Suppressor macrophage treated with lipopolysaccharide for 4 hours (primary cell): Measurements from ENCODE around the gene UQCRC1.

ENCODE experiments used
- DNase-seq: peaks from one replicate; pipeline ENCODE4 v3.0.0-alpha.2; 2020

UQCRC1 gene

DNA sequence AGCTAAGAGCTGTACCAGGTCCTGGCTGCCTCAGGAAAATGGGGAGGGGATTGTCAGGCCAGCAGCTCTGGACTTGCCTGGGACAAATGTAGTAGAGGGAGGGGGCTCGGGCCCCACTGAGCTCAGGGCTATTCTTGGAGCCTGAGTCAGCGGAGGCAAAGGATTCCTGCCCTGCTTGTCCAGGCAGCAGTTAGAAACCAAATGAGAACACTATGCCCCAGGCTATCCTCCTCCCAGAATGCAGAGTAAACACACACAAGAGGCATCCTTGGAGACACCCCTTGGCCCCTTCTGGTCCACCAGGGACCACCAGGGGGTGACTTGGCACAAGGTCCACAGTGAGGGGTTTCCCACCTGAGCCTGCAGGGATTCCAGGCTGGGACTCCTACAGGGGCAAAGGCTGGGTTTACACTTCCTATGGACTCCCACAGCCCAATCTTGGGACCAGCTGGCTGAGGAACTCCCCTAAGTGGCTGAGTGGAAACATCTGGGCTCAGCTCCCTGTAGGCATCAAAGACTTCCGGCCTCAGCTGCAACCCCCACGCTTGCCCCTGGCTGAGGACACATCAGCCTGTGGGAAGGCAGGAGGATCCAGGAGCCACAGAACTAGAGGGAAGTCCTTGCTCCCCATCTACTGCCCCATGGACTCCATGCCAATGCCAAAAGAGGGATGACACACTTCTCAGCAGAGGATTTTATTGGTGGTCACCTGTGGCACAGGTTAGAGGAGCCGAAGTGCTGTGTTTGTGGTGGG, 10.9 kb downstream of the UQCRC1 start:
- no peak for DNase-seq

DNA sequence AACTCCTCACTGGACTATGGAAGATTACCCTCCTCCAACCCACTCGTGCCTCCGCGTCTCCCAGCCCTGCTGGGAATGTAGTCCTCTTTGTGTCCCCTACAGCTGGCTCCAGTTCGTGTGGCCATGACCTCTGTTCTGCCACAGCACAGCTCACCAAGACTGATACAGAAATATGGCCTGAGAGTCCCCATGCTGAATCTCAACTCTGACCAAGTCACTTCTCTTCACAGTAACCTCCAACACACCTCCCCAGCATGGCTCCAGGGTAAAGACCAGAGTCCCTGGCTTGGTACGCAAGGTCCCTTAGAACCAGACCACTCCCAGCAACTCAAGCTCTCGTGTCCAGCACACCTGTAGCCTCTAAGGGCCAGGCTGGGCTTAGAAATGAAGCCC, 12.0 kb downstream of the UQCRC1 start:
- DNase-seq = no peak

DNA sequence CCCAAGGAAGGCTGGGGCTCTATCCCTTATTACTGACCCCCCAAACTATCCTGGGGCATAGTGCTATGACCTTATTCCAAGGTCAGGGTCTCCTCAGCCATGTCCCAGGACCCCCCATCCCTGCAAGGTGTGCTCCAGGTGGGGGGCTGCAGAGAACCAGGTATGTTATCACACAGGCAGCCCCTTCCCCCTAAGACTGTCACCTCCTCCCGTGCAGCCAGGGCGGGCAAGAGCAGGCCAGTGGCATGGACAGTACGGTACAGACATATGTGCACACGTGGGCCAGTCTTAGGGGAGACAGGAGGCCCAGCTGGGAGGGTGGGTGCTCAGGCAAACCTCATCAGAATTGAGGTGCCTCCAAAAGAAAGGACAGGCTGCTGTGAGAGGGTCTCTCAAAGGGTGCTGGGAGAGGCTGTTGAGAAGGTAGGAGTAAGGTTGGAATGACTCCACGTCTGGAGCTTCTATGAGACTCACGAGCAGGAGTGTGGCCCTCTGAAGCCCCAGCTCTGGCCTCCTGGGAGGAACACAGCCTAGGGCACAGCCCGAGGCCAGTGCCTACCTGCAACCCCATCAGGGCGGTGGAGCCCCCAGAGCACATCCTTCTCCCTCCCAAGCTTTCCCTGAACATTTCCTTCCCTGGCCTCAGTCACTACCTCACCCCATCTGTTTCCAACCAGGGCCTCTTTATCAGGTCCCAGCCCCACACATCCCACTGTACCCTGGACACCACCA, 12.6 kb downstream of the UQCRC1 start:
- DNase-seq = no peak

DNA sequence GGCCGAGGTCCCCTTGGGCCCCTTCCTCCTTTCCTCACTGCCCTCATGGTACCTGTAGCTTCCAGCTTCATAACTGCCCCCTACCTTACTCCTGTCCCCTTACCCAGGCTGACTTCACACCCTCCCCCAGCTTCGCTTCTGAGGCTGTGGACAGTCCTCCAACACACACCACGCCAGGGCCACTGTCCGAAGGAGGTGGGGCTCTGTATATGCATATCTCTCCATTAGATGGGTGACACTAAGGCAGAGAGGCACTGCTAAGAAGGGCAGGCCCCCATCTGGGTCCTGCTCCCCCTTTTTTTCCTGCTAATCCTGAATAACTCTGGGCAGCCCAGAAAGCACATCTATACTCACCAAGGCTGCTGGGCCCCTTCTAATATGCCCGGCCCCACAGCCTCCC, 13.3 kb downstream of the UQCRC1 start:
- DNase-seq = no peak

DNA sequence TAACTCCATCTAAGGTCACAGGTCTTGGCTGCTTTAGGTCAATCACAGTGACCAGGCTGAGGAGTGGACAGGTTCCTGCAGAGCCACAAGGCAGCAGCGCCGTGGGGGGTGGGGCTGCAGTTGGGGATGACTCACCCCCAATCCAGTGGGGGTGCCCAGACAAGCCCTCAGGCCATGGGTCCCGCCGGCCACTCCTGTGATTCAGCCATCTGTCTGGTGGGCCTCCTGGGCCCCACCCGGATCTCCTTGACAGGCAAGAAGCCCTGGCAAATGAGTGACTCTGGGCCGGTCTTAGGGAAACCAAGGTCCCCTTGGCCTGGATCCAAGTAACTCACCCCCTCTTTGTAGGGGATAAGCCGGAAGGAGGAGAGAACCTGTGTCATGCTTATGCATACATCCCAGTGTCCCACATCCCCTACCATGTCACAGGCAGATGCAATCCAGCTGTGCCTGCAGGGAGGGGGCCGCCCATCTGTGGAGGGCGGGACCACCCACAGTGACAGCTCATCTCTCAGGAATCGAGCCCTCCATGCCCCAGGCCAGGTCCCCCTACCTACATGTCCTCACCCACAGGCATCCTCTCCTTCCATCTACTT, 13.8 kb downstream of the UQCRC1 start:
- DNase-seq = peak; percentile 21

DNA sequence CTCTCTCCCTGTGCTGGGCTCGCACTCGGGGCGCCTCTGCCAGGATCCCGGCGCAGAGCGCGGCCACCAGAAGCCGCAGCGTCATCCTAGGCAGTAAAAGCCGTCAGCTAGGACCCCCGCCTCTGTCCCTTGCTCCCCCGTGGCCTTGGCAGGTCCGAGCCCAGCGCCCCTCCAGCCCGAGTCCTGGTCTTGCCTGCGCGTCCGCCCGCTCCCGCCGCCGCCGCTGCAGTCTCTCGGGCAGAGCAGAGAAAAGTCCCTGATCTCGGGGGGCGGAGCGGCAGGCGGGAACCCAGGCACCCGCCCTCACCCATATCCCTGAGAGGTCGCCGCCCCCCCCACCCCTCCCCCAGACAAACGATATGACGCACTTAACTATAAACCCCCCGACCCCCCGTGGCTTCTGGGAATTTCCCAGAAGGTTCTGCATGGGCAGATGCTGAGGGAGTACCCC, 14.3 kb downstream of the UQCRC1 start, which contains the start of gene COL7A1:
TSS of gene COL7A1 (minus strand) at position 255 of the 451 bp plus-strand sequence. CDS start at position 85, 170 bp downstream.
- DNase-seq = no peak

DNA sequence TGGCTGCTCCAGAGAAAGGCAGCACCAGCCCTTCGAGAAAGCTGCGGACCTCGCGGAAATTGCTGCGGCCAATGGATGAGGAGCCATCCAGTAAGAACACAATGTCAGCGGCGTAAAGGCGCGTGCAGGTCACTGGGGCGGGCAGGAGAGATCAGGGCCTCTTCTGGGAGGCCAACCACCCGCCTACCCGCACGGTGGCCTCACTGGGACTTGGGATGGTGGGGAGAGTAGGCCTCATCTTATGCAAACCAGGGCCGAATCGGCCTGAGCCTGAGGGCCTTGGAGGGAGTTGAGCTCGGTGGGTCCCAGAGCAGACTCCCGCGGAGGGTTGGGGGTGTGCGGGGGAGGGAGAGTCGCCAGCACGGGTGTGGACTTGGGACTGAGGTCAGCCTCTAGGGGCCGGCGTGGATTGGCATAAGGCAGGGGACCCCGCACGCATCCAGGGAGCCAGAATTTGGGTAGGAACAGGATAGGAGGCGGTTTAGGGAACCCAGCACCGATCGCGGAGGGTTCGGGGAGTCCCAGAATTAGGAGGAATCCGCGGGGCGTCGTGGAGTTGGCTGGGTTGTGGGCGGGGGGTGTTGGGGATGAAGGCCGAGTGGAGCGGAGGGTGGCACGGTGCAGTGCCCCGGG, 14.9 kb downstream of the UQCRC1 start:
- DNase-seq = no peak

DNA sequence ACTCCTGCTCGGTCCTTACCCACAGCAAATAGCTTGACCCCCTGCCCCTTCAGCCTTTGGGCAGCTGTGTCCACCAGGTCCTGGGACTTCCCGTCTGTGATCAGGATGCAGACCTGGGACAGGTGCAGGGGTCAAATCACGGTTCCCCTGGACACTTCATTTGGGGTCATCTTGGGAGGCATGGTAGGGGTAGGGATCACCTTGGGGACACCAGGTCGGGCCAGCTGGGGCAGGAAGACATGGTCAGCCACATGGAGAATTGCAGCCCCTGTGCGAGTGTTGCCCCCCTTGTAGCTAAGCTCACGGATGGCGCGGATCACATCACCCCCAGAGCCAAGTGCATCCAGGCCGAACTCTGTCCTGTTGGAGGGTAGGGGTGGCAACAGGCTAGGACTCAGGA, 16.1 kb downstream of the UQCRC1 start:
- DNase-seq = no peak

DNA sequence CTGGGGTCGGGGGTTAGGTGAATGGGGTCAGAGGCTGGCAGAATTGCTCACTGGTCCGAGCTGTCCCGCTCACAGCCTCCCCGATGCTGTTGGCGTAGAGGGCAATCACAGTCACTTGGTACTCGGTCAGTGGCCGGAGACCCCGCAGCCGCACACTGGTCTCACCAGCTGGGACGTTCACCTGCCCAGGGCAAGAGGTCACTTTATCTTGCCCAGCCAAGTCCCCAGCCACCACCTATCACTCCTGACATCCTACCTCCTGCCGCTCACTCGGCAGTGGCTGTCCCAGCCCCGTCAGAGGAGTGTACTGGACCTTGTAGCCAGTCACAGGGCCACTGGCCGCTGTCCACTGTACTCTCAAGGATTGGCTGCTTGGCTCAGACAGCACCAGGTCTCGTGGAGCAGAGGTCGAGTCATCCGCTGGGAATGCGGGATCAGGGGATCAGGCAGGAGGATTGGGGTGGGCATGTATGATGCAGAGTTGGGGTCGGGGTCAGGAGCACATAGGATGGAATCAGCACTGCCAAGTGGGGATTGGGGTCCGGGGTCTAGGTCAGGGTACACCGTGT, 16.8 kb downstream of the UQCRC1 start:
- DNase-seq = no peak

DNA sequence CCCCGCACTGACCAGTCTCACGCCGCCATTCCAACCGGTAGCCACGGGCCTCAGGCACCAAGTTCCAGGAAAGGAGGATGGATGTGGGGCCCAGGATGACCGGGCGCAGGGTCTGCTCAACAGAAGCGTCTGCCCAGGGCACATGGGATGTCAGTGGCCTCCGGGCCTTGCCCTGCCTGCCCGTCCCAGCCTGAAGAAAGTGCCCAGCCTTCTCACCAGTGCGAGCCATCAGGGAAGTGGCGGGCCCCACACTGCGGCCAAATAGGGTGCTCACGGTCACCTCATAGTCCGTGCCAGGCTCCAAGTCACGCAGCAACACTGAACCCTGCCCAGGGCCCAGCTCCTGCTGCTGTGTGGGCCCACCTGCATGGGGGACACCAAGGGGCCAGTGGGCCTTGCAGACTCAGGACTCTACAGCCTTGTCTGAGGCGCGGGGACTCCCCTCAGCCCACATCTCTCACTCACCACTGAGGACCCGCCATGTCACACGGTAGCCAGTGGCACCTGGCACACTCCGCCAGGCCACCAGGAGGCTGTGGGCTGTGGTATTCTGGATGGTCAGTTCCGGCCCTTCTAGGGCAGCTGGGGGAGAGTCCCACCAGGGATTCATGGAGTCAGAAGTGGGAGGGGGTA, 17.4 kb downstream of the UQCRC1 start:
- no peak for DNase-seq

DNA sequence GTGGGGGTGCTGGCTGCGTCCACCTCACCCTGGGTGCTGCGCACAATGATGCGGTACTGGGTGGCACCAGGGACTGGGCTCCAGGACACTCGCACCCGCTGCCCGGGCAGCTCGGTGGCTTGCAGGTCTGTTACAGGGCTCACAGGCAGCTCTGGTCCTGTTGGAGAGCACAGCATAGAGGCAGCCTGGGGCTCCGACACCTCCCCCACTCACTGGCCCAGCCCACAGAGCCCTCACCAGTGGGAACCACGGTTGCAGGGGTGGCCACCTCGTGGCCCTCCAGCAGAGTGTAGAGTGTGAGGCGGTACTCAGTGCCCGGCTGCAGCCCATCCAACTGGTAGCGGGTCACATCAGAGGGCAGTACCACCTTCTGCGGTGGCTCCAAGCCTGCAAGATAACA, 18.0 kb downstream of the UQCRC1 start:
- DNase-seq = no peak

DNA sequence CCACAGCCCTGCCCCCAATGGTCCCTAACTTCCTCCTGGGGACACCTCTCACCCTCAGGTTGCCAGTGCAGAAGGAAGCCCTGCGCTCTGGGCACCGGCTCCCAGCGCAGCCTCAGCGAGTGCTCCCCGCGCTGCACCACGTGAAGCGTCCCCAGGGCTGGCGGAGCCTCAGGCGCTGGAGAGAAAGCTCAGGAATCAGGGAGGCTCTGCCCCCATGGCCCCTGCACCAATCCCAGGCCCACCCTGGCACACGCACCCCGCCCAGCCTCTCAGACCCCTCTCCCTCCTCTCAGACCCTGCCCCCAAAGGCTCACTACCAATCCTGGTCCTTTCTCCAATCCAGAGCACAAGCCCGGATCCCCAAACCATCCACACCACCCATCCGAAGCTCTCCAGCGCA, 21.2 kb downstream of the UQCRC1 start:
- no peak for DNase-seq

DNA sequence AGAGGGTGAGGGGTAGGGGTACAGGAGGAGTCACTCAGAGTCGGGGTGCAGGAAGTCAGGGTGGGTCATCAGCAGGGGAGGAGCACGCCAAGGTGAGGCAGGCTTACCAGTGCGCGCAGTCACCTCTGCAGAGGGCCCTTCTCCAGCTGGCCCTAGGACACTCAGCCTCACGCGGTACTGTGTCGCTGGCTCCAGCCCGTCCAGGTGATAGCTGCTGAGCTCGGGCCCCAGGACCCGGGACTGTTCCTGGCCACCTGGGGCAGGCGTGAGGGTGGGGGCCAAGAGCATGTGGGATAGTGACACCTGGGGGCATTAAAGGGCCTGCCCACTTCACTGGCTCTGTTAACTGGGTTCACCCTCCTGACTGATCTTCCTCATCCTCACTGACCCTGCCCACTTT, 21.8 kb downstream of the UQCRC1 start:
- no peak for DNase-seq

DNA sequence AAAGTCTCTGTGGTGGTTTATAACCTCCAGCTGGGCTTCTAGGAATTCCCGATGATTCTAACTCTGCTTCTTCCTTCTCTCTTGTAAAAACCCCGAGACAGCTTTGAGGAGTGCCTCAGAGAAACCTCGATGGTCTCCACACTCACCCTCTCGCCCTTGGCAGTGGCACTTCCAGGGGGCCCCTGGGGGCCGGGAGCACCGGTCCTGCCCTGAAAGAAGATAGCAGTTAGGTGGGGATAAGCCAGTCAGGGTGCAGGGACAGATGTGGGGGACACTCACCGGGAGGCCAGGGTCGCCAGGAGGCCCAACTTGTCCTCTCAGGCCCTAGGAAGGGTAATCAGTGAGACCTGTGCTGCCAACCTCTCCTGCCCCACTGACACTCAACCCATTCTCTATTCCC, 24.0 kb downstream of the UQCRC1 start:
- DNase-seq = no peak

DNA sequence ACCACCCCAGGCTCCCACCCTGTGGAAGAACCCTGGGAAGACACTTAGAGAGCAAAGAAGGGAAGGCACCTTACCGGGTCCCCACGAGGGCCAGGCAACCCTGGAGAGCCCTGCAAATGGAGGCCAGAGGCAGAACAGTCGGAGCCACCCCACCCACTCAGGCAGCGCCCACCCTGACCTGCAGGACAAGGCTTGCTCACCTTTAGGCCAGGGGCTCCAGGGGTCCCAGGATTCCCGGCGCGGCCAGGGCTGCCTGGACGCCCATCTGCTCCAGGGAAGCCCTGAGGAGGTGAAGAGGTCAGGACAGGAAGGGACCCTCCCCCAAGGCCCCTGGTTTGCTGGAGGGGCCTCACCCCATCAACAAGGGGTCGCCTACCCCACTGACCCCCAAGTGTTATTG, 24.6 kb downstream of the UQCRC1 start:
- no peak for DNase-seq

DNA sequence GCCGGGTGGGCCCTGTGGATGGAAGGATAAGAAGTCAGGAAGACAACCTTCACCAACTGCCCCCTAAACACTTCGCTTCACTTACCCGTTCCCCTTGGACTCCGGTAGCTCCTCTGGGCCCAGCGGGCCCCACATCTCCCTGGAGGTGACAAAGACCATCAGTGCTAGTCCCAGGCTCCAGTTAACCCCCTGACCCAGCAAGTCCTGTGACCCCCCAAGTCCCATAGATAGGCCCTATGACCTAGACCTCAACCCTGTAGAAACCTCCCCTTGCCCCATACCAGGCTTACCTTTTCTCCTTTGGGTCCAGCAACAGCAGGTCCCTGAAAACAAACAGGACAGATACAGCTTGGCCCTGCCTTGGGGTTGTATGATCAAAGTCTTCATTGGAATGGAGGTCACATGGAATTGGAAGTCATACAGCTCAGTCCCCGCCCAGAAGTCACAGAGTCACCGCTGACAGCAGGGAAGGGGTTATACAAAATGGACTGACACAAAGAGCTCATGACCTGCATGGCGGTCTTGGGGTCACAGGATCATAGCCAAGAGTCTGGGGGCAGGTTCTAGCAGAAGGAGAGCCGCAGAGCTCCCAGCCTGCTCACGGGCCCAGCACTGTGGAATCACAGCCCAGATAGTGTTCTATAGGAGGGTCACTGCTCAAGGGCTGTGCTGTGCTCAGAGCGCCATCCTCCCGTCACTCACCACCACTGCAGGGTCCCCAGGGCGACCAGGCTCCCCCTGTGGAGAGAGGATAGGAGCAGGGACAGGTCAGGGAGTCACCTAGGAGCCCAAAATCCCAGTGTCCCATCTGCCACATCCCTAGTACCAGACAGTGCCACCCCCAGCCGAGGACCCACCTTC, 27.6 kb downstream of the UQCRC1 start:
- DNase-seq = no peak

DNA sequence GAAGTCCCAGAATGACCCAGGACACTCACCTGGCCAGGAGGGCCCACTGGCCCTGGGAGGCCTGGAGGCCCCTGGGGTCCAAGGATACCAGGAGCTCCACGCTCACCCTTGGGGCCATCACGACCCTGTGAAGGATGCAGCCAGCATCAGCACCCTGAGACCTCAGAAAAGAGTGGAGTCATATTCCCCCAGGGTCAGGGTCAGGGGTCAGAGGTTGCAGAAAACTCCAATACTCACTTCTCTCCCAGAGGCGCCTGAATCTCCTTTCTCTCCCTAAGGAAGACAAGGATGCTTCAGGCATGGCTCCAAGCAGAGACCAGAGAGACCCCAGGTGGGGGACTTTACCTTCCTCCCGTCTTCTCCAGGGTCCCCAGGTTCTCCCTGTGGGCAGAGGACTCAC, 32.8 kb downstream of the UQCRC1 start:
- no peak for DNase-seq

DNA sequence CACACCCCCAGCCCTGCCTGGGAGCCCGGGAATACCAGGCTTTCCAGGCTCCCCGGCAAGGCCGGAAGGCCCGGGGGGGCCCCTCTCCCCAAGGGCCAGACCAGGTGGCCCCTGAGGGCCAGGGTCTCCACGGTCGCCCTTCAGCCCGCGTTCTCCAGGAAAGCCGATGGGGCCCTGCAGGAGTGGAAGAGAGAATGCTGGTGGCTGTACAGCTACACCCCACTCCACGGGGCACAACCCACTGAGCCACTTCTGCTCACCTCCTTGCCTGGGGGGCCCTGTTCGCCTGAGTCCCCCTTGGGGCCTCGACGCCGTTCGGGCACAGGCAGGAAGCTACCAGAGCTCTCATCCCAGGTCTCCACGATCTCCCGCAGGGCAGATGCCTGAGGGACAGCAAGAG, 34.1 kb downstream of the UQCRC1 start:
- DNase-seq = no peak

DNA sequence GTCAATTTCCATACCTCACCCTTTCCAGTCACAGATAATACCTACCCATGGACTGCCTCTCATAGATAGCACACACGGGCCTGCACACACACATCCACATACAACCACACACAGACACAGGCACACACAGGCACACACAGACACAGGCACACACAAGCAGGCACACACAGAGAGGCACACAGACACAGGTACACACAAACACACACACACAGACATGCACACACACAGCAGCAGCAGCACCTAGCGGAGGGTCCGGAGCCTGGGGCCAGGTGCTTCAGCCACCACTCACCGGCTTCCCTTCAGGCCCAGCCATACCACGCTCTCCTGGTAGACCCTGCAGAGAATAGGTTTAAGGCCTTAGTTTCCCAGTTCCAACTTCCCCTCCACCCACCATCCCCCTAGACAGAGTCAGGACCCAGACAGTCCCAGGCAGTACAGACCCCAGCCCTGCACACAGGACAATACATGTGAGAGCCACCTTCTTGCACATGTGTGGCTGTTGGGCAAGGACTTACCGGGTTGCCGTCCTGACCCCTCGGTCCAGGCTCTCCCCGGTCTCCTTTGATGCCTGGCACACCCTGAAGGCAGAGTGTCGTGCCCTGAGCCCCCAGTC, 35.4 kb downstream of the UQCRC1 start:
- DNase-seq = no peak

DNA sequence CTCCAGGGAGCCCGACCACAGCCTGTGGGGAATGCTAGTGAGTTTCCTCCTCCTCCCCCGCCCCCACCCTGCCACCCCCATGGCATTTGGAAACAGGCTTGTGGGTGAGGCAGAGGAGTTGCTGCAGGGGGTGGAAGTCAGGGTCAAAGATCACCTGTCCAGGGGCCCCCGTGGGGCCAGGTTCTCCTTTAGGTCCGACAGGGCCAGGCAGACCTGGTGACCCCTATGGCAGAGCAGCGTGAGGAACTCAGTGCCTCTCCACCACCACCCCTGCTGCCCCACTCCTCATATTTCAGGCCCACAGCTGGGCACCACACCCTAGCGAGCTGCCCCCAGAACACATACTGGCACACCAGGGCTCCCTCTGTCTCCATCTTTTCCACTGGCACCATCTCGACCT, 36.9 kb downstream of the UQCRC1 start:
- DNase-seq = no peak

DNA sequence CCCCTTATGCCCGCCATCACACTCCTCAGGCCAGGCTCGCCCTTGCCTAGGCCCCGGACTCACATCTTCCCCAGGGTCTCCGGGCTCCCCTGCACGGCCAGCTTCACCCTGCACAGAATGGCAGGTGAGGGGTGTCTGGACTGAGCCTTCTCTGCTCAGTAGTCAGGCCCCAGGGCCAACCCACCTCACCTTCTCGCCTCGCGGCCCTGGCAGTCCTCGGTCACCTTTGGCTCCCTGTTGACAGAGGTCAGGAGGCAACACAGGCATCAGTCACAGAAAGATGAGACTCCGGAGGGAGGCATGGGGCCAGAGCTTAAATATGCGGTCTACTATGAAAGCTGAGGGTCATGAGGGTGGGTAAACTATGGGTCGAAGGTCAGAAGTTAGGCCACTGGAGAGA, 37.5 kb downstream of the UQCRC1 start:
- no peak for DNase-seq
